HG03439 (cell line): ENCODE measurements around the gene SERPINE3.

Experiments
- ATAC-seq: cut with Tn5 transposase; IDR thresholded peaks from one replicate; pipeline ENCODE4 v1.9.1; 2021; ENCODE audit warnings: mild to moderate bottlenecking, moderate library complexity; ENCODE audit not compliant: unreplicated experiment

The SERPINE3 gene

DNA sequence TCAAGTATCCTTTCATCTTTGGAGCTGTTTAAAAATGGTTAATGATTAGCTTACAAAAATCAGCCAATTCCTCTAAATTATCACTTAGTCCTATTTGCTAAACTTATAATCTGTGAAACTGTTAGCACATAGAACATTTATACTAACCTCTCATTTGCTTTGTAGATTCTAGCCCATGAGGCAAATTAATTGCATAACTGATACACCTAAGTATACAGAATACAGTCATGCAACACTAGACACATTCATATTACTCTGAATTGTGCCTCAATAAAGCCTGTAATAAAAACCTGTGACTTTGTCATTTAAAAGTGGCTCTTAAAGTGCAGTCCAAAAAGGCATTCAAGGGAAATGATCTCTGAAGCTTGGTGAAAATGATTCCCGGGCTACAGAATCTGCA is 21.0 kb downstream of the SERPINE3 start:
- ATAC-seq, result no peak

- no peak for ATAC-seq
Measured at GRCh38 chr13:51361106-51361505, 21.6 kb downstream of the SERPINE3 start.

GRCh38 chr13:51363625-51364024 is 24.1 kb downstream of the SERPINE3 start:
- no peak for ATAC-seq

- ATAC-seq, result no peak
Measured at GRCh38 chr13:51364404-51365008, 25.0 kb downstream of the SERPINE3 start.

- ATAC-seq, result no peak
Measured at GRCh38 chr13:51370116-51370515, 30.6 kb downstream of the SERPINE3 start.

- ATAC-seq, result no peak
Measured at GRCh38 chr13:51370811-51371210, 31.3 kb downstream of the SERPINE3 start.

- no peak for ATAC-seq
Measured at GRCh38 chr13:51371768-51372399, 32.4 kb downstream of the SERPINE3 start.

DNA sequence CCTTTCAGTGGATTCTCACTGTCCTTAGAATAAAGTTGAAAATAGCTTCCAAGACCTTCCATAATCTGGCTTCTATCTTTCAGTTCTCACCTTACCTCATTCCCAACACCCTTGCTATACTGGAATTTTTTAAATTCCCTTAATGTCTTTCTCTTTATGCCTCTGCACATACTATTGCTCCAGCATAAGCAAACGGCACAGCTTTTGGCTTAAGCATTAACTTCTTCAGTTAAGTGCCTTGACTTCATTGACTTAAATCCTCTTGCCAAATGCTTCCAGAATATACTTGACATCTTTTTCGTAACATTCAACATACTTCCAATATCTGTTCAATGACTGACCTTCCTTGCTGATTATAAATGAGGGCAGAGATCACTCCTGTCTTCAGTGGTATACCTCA is 34.0 kb downstream of the SERPINE3 start:
- ATAC-seq, result no peak

DNA sequence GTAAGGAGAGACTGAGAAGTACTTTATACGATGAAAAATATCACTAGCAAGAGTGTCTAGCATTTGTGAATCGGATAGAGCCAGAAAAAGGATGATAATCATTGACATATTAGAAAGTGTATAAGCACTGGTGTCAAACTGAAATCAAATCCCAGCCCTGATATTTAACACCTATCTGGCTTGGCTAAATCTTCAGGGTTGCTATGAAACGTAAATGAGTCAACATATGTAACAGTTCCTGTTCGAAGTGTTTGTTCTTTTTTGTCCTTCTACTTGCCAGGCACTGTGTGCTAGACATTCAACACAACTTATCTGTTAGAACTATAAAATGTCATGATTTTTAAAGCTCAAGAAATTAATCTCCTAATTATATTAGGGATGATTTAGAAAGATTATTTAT is 40.8 kb downstream of the SERPINE3 start:
- ATAC-seq, result no peak

DNA sequence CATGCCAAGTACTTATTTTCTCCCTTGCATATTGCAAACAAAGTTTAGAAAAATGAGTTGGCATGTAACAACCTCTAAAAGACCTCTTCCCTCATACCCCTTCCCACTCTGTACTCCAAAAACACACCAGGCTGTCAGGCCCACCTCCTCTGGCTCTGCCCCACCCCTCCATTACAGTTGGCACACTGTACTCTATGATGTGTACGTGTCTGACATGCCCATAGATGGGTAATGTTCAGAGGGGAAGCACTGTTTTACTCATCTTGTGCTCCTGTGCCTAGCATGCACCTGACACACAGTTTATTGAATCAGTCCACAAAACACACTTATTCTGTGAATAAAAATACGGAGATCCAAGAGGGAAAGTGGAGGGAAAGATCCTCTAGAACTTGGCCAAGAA is 45.6 kb downstream of the SERPINE3 start:
- no peak for ATAC-seq

DNA sequence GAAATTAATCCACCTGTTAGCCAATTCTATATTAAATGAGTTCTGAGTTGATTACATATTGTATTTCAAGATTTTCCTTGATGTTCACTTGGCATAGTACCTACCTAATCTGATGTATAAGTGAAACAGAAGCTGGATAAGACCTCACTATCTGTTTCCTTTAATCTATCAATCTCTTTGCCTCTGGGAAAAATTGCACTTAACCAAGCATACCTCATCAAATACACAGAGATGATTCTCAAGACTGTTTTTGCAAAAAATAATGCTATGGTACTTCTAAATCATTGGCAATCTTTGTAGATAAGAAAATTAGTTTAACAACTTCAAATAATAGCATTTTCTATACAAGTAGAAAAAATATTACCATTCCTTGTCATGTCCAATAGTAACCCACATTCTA is 55.2 kb downstream of the SERPINE3 start:
- no peak for ATAC-seq

DNA sequence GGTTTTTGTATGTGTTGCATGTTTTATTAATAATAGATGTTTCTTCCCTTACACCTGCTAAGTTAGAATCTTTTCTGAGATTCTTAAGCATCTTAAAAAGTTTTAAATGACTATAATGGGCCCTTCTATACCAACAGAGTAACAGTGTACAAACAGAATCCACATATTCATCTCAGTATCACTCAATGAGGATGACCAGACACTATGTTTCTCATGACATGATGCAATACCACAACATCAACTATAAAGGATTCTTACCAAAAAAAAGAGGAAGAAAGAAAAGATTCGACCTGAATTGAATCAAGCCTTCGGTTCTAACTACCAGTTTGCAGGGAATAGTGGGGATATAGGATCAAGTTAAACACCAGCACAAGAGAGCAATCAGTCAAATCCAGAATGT is 56.9 kb downstream of the SERPINE3 start:
- ATAC-seq, result no peak

DNA sequence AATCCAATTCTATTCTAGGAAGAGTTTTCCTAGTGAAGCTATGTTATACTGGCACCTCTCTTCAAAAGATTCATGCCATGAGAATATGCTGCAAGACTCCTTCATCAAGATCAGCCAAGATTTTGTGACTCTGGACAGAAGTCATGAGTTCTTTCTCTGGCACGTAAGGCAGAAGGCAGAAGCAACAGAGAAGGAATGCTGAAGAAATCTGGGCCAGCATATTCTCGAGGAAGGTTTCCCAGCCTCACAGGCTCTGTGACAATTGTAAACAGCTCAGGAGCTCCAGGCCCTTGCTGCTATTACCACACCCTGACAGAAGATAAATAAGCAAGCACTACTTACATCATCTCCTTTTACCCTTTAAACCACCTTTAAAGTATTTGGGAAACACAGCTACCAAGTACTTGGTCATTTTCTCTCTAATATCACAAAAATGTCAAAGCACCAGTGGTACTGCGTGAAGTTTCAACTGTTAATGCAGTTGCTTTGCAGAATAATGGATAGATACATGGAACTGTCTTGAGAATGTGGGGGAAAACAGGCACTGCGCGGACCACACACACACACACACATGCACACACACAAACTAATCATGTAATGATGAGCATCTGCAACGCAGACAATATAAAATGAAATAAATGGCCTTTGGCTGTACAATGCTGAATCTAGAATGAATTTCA is 57.9 kb downstream of the SERPINE3 start:
- no peak for ATAC-seq

DNA sequence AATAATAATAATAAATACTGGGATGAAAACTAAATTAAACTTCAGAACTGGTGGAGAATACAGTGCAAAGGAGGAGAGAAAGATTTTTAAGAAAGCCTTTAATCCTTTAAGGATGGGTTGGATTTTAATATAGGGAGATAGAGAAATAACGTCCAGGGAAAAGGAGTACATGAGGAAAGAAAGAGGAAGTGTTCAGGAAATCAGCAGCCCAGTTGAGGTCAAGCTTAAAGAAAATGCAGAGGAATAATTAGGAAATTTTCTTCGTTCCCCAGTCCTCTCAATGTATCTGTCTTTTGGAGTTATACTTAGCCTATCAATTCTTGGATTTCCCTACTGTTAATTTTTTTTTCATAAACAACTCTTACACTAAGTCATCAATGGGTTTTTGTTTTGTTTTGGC is 65.7 kb downstream of the SERPINE3 start:
- no peak for ATAC-seq

- ATAC-seq, result no peak
Measured at GRCh38 chr13:51412431-51412830, 72.9 kb downstream of the SERPINE3 start.
